ENCODE data around the gene SEL1L3. TPM values are rescaled to one million over a fixed set of nuclear protein-coding genes. Genes with fewer than 3 reads are reported as not detected.

Gene SEL1L3
- total RNA-seq, 1 experiment from 2014 or later, result 74.7 TPM

DNA sequence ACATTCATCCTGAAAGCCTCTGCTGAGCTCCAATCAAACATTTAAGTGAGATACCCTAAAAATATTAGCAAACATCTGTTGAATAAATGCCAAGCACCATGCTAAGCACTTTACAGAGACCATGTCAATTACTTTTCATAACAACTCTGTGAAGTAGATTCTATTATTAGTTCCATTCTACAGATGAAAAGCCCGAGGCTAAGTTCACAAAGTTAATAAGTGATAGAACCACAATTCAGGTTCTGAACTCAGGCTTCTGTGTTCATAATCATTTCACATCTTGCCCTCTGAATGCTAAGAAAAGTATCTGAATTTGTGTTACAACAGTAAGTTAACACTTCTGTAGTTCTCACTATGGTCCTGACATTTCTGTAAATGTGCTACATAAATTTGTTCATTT lies 27.4 kb downstream of the SEL1L3 start:
- no peak for DNase-seq (ENCODE audit: low read depth, low spot score)

DNA sequence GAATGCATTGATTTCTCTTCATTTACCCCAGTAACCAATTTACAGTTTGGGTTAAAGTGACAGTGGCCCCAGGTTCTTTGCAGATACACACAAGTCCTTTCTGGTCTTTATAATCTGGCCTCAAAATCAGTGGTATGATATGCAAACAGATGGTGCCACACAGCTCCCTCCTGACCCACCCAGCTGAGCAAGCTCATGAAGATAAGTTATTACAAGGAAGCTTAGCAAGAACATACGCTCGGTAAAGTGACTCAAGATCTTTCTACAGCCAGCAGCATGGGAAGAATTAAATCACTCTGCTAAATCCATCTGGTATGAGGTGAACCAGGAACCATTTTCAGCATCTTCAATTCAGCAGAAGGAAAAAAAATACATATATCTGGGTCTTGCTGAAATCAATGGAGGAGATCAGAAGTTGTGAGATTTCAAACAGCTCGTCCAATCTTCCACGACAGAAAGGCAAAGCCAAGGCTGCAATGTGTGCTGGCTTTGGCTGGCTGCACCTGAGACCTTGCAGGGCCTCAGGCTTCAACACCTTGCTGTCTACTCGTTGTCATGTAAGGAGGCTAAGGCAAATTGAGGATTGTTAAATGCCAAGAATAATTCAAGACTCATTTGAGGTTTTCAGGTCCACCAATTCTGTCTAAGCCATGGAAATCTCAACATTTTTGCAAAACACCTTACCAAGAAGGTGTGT lies 28.2 kb downstream of the SEL1L3 start:
- in situ Hi-C loops (cut with HindIII; ENCODE audit: low pct_unique_long_range_greater_than_20kb, low sequenced_read_pairs), result no loop called here
- no peak for DNase-seq (ENCODE audit: low read depth, low spot score)

More for the DNA sequence above, 27.4 kb downstream of the SEL1L3 start:
- in situ Hi-C loops (cut with HindIII; ENCODE audit: low pct_unique_long_range_greater_than_20kb, low sequenced_read_pairs), result no loop called here

DNA sequence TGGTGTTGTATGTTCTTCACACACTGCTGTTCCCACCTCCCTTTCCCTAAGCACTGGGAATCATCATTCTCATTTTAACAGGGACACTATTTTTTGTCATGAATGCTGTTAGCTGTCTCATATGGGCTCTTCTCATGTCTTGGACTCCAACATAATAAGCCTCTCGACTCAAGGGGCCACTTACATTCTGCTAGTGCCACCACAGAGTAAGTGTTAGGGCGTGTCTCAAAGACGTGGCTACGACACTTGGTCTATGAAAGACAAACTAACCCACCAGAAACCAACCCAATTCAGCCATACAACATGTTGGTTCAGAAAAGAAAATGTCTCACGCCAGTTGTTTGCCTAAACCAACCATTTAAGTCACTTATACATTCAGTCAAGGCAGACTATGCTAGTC lies 32.2 kb downstream of the SEL1L3 start:
- in situ Hi-C loops (cut with HindIII; ENCODE audit: low pct_unique_long_range_greater_than_20kb, low sequenced_read_pairs), result no loop called here
- no peak for DNase-seq (ENCODE audit: low read depth, low spot score)

DNA sequence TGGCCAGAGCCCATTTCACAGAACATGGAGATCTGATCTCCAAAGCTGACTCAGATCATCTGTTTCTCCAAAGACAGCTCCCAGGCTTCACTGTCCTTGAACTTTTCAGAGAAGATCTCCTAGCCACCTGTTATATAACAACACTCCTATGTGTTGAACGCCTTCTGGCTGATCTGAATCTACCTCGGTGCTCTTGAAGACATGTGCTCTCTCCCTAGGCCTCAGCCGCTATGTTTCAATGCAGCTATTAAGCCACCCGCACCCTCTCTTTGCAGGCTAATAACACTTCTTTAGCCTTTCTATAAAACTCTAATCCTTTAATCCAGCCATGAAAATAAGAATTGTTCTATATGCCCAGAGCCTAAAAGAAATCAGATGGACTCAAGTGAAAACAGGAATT lies 34.9 kb downstream of the SEL1L3 start:
- in situ Hi-C loops (cut with HindIII; ENCODE audit: low pct_unique_long_range_greater_than_20kb, low sequenced_read_pairs), result no loop called here
- no peak for DNase-seq (ENCODE audit: low read depth, low spot score)

DNA sequence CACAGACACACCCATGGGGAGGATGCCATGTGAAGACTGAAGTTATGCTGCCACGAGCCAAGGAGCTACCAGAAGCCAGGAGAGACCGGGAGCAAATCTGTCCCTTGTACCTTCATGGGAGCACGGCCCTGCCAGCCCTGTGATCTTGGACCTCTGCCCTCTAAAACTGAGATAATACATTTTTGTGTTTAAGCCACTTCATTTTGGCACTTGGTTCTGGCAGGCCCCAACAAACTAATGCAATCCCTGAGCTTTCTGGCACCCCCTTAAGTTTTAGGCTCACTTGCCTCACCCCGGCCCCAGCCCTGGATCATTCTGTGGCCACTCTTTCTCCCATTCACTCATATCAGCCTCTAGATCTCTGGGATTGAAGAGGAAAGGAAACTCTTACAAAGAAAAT lies 35.4 kb downstream of the SEL1L3 start:
- in situ Hi-C loops (cut with HindIII; ENCODE audit: low pct_unique_long_range_greater_than_20kb, low sequenced_read_pairs), result no loop called here
- DNase-seq (ENCODE audit: low read depth, low spot score), result no peak

DNA sequence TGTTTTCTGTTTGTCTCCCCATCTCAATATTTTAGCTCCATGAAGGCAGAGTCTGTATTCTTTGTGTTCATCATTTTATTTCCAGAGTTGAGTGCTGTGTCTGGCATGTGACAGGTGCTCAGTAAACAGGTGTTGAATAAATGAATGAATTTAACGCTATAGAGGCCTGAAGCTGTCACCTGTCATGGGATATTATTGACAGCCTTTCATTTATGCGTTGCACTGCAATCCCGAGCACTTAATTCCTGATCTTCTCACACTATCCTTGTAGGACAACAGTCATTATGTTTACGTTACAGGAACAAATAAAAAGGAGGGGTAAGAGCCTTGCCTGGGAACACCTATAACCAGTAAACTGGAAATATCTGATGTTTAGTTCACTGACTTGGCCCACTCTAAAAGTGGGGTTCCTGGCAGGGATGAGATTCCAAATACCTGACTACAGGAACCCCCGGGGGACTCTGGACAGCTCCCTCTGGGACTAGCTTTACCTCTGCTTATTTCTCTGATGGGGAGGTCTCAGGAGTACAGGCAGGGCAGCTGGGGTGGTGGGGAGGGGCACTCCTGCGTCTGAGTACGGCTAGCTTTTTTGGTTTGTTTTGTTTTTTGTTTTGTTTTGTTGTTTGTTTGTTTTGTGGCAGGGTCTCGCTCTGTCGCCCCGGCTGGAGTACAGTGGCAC lies 36.6 kb downstream of the SEL1L3 start:
- DNase-seq (ENCODE audit: low read depth, low spot score), result no peak
- in situ Hi-C loops (cut with HindIII; ENCODE audit: low pct_unique_long_range_greater_than_20kb, low sequenced_read_pairs), result no loop called here

DNA sequence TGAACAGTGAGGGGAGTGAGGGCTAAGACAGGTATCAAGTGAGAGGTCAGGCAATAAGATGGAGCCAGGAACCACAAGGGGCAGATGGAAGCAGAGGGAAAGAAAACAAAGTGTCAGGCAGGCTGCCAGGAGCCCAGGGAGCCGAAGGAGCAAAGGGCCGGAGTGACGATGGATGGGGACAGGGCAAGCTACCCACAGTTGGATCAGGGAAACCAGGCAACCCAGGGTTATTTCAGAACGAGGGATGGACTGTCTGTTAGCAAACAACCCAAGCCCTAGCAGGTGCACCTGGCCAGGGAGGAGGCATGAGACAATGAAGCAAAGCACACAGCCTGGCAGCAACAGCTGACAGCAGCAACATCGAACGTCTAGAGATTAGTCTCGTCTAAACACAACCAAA lies 39.2 kb downstream of the SEL1L3 start:
- in situ Hi-C loops (cut with HindIII; ENCODE audit: low pct_unique_long_range_greater_than_20kb, low sequenced_read_pairs), result no loop called here
- no peak for DNase-seq (ENCODE audit: low read depth, low spot score)

DNA sequence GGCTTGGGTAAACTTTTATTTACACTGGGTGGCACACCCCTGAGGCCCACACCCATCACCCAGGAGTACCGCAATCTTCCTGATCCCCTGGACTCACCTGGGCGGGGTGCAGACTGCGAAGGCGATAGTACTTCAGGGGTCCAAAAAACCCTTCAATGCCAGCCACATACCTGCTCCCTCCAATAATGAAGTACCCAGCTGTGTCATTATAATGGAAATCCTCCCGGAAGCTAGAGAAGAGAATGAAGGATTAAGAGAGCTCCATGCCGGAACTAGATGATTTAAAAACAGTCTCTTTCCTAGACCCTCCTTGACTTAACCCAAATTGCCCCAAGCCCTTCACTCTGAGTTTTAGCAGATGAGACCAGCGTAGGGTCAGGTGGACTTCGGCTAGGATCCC lies 40.9 kb downstream of the SEL1L3 start:
- DNase-seq (ENCODE audit: low read depth, low spot score), result no peak
- in situ Hi-C loops (cut with HindIII; ENCODE audit: low pct_unique_long_range_greater_than_20kb, low sequenced_read_pairs), result no loop called here

DNA sequence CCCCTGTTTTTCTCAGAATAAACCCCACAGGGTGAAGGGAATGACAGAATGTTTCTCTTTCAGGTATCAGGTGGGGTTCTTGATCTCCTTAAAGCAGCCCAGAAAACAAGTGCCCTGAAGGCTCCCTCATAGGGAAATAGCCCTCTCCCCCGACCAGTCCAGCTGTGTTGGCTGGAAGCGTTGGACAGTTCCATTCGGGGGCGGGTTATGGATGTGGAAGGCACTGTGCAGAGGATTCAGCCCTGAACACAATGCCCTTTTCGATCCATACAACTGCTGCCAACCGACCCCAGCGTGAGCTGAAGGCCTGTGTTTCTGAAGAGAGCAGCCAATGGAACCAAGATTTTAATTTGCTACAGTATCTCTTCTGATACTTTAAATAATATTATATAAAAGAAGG lies 41.5 kb downstream of the SEL1L3 start:
- in situ Hi-C loops (cut with HindIII; ENCODE audit: low pct_unique_long_range_greater_than_20kb, low sequenced_read_pairs), result no loop called here
- DNase-seq (ENCODE audit: low read depth, low spot score), result no peak

DNA sequence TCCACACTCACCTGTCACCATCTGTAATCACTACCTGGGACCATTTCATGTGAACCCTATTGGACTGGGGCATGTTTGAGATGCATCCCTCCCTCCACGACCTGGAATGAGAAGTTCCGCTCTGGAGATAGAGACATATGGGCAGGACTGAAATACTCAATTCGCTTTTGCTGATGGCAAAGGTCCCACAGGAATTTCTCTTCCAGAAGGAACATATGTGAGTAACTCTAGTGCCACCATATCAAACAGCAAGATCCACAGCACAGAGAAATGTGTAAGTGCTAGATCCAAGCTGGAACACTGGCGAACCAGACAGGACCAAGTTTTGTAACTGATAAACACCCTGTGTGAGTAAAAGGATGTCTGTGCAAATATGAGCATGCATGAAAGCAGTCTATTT lies 43.9 kb downstream of the SEL1L3 start:
- in situ Hi-C loops (cut with HindIII; ENCODE audit: low pct_unique_long_range_greater_than_20kb, low sequenced_read_pairs), result no loop called here
- no peak for DNase-seq (ENCODE audit: low read depth, low spot score)

DNA sequence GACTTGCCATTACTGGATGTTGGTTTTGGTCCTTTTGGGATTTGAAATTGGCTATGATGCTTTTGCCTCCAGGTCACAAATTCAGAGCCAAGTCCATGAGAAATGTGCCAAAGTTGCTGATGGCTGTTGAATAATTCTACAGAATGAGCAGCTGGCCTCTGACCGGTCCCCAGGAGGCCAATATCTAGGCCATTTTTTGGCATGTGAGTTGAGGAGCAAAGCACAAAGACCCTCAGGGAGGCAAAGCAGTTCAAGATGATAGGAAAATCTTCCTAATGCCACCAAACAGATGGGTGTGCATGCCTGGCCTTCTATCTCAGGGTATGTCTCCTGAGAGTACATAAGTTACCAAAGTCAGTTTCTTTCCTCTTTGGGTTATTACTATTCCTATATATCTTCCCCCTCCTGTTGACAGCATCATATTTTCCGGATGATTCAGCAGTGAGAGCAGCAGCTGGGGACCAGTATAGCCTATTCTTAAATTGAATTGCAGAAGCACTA lies 44.4 kb downstream of the SEL1L3 start:
- in situ Hi-C loops (cut with HindIII; ENCODE audit: low pct_unique_long_range_greater_than_20kb, low sequenced_read_pairs), result no loop called here
- DNase-seq (ENCODE audit: low read depth, low spot score), result no peak

DNA sequence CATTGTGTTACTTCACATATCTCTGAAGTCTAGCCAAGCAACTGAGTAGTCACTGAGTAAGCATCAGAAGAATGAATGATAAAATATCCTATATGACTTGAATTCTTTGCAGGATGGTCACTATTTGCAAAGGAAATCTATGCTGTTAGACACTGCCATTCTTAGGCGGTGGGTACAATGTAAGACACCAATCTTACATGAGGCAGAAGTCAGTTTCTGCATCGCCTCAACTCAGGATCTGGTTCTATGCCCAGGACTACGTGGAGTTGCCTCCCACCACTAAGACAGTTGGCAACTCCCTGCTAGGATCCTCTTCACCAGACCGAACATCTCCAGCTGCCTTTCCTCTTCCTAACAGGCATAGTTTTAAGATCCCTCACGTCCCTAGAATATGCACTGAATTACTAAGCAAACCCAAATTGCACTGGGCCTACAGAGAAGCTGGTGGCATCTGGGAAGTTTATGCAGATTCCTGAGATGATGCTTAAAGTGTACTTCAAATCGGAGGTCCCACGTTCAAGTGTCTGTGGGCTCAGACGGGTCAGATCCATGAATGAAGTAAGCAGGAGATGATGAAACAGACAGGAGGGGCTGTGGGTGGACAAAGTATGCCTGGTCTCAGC lies 45.6 kb downstream of the SEL1L3 start:
- in situ Hi-C loops (cut with HindIII; ENCODE audit: low pct_unique_long_range_greater_than_20kb, low sequenced_read_pairs), result no loop called here
- no peak for DNase-seq (ENCODE audit: low read depth, low spot score)

DNA sequence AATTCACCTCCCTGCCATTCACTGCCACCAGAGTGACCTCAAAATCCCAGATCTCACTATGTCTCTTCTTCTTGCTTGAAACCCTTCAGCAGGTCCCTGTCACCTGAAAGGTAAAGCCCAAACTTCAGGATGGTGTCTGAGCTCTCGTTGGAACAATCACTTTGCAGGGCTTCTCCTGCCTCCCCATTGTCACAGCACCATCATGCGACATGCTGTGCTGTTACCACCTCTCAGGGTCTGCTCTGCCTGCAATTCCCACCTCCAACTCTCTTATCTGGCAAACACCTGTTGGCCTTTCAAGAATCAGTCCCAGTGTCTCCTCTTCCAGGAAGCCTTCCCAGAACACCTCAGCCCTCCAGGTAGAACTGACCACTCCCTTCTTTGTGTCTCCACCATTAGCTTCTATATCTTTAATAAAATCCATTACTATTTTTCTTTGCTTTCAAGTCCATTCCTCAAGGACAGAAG lies 46.2 kb downstream of the SEL1L3 start:
- in situ Hi-C loops (cut with HindIII; ENCODE audit: low pct_unique_long_range_greater_than_20kb, low sequenced_read_pairs), result no loop called here

DNA sequence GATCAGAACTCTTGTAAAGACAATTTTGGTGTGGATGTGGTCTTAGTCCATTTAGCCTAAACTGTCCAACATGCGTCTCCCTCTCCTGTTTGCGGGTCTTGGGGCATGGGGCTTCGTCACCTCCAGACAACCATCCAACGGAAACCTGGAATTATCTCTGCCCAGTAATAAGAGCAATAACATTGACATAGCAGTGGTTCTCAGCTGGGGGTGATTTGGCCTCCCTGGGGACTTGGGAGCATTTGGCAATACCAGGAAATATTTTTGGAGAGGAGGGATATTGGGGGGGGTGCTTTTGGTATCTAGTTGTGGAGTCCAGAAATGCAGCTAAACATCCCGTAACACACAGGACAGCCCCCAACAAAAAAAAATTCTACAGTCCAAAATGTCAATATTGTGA lies 47.2 kb downstream of the SEL1L3 start:
- in situ Hi-C loops (cut with HindIII; ENCODE audit: low pct_unique_long_range_greater_than_20kb, low sequenced_read_pairs), result no loop called here
- no peak for DNase-seq (ENCODE audit: low read depth, low spot score)

More for the DNA sequence above, 46.2 kb downstream of the SEL1L3 start:
- DNase-seq (ENCODE audit: low read depth, low spot score), result no peak

DNA sequence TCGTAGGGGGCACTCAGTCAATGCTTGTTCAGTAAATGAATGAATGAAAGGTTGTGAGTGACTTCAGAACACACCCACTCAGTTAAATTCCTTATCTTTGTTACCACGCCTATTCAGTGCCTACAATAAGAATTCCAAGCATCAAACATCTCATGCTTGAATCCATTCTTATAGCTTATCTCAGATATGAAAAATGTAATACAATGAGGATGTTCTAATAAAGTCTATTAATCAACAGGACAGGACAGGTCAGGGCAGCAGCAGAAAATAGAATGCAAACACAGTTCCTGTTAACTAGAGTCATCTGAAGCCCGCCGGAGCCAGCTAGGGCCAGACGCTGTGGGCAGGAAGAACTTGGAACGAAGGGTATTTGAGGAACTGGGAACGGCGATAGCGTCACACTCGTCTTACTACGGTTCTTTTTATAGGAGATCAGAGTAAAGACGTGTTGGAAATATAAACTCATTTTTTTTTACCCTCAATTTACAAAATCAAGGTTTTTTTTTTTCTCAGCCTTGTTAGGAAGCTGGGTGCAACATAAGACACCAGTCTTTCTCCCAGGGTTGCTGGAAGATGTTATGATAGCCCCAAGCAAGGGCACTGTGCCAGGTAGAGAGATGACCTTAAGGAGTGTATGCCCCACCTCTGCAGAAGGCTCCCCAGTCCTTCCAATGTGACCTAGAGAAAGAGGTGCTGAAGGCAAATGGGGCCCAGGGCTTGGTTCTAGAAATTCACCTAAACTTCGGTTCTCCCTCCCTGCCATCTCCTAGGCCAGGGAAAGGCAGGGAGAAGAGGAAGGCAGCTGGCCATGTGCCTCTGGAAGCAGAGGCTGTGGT lies 48.3 kb downstream of the SEL1L3 start:
- DNase-seq (ENCODE audit: low read depth, low spot score), result no peak
- in situ Hi-C loops (cut with HindIII; ENCODE audit: low pct_unique_long_range_greater_than_20kb, low sequenced_read_pairs), result no loop called here

DNA sequence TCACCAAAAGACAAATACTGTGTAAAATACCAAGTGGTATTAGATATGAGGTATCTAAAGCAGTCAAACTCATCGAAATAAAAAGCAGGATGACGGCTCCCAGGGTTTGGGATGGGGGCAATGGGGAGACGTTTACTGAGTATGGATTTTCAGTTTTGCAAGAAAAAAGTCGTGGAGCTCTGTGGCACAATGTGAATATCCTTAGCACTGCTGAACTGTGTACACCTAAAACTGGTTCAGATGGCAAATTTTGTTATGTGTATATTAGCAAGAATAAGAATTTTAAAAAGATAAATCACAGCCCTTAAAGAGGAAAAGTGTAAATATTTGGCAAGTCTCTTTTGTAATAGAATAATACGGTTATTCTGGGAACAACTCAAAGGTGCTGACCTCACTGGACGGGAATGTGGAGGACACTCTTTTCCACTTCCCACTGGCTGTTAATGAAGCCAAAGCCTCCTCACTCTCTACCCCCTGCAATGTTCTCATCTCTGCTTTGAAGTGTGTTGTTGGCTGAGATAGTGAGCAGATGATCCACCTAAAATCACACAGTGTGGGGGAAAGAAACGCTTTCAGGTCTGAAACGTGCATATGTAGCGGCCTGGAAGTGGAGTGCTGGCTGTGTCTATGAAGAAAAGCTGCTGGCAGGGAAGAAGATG lies 49.2 kb downstream of the SEL1L3 start:
- in situ Hi-C loops (cut with HindIII; ENCODE audit: low pct_unique_long_range_greater_than_20kb, low sequenced_read_pairs), result no loop called here
- DNase-seq (ENCODE audit: low read depth, low spot score), result no peak

DNA sequence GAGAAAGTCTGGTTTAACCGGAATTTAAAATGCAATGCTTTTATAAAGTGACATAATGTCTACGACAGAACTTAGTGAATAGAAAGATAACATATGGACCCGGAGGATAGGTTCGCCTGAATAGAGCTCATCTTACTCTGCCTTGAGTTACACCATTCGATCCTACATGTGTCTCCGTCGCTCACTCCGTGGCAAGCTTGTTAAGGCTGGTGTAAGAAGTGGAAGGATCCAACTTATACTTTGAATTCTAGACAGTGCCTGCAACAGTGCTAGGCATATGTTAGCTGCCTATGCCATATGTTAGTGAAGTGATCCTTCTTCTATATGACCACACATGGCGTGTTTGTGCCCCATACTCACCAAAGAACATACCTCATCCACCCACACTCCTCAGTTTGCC lies 50.9 kb downstream of the SEL1L3 start:
- no peak for DNase-seq (ENCODE audit: low read depth, low spot score)
- in situ Hi-C loops (cut with HindIII; ENCODE audit: low pct_unique_long_range_greater_than_20kb, low sequenced_read_pairs), result no loop called here

DNA sequence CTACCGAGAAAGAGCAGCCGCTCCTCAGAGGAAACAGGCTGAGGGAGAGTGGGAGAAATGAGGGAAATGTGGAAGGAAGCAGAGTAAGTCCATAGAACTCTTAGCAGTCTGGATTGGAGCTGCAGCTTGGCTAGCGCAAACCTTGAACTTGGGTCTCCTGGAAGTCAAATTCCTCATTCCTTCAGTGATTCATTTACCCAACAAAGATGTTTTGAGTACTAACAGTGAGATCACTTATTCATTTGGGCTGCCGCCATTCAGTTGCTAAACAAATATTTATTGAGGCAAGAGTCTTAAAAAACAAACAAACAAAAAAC lies 51.5 kb downstream of the SEL1L3 start:
- DNase-seq (ENCODE audit: low read depth, low spot score), result no peak

More for the DNA sequence above, 51.5 kb downstream of the SEL1L3 start:
- in situ Hi-C loops (cut with HindIII; ENCODE audit: low pct_unique_long_range_greater_than_20kb, low sequenced_read_pairs), result no loop called here
